GM12892 (cell line): ENCODE results near the gene FCSK. TPM values are rescaled to one million over a fixed set of nuclear protein-coding genes. Genes with fewer than 3 reads are reported as not detected.
"Not testable (repeated sequence)": the region's sequence is repeated elsewhere in the genome, so short reads cannot be mapped to it uniquely, and the experiment has no call there.

Experiments used
- DNase-seq: peaks from one replicate; pipeline ENCODE4 v3.0.0; 2011; ENCODE audit not compliant: insufficient read length
- FAIRE-seq: peaks from 2 replicates; lab custom pipeline; 2011; peaks lifted over from hg19 to GRCh38; lab: Jason Lieb, UNC
- POLR2A ChIP-seq: IDR thresholded peaks from 2 replicates; pipeline ENCODE4 v1.6.1; 2011; ENCODE audit warnings: low read depth, low read length, control low read depth
- POLR2AphosphoS5 ChIP-seq: IDR thresholded peaks from 2 replicates; pipeline ENCODE4 v1.6.1; 2011; ENCODE audit warnings: low read depth, low read length, control low read depth
- TAF1 ChIP-seq: IDR thresholded peaks from 2 replicates; pipeline ENCODE4 v1.6.1; 2011; ENCODE audit warnings: low read depth, mild to moderate bottlenecking, control low read depth, low read length, borderline replicate concordance
- polyA plus RNA-seq: library from polyadenylated mRNA; unstranded; fragments of >200 nt; gene quantifications from one replicate; pipeline ENCODE4 v1.2.1, GENCODE V29; 2012; ENCODE audit warnings: missing spikeins, inconsistent platforms; ENCODE audit not compliant: missing spikeins

Gene FCSK
- 10.1 TPM for polyA plus RNA-seq

DNA sequence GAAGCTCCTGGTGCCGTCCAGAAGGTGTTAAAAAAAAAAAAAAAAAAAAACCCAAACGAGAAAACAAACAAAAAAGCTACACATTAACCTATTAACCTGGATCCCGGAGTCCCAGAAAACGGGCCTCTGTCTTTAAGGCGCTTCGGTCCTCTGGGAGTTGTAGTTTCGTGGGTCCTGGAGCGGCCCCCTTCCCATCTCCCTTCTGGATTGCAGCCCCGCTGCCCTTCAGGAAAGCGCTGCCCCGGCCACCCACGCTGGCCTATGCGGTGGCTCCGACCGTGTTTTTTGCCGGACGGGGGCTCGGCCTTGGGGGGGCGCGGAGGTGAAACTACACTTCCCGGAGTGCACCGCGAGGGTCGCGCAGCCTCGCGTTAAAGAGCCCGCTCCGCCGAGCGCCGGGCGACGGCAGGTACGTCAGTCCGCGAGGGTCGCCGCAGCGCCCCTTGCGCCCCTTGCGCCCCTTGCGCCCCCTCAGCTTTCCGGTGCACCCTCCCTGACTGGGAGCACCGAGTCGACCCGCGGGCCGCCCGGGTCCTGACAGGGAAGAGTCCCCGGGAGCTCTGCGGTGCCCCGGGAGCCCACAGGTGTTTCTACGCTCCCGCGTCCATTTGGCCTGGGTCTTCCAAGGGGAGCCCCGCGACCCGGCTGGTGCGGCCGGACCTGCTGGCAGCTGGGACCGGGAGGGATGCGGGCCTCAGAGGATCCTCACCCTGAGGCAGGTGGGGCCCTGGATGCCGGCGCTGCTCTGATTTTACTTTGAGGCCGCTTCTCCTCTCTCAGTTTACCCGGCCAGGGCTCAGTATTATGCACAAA, at the start of gene FCSK:
Gene FCSK (plus strand): TSS at position 374 of the 813 bp plus-strand sequence. CDS start 8,596 bp downstream, outside the sequence.
- TF ChIP-seq TAF1, result no peak
- peak; percentile 29; the same call in 1 of the 2 replicates for TF ChIP-seq POLR2A
- TF ChIP-seq POLR2AphosphoS5, result no peak
- DNase-seq (peak; percentile 85), FAIRE-seq (peak; percentile 76)

DNA sequence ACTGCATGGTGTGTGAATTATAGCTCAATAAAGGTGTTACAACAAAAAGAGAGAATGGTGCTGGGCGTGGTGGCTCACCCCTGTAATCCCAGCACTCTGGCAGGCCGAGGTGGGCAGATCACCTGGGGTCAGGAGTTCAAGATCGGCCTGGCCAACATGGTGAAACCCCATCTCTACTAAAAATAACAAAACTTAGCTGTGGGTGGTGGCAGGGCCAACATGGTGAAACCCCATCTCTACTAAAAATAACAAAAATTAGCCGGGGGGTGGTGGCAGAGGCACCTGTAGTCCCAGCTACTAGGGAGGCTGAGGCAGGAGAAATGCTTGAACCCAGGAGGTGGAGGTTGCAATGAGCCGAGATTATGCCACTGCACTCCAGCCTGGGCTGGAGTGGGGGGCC, 48.3 kb upstream of the FCSK start:
- FAIRE-seq, DNase-seq: not testable (repeated sequence)

DNA sequence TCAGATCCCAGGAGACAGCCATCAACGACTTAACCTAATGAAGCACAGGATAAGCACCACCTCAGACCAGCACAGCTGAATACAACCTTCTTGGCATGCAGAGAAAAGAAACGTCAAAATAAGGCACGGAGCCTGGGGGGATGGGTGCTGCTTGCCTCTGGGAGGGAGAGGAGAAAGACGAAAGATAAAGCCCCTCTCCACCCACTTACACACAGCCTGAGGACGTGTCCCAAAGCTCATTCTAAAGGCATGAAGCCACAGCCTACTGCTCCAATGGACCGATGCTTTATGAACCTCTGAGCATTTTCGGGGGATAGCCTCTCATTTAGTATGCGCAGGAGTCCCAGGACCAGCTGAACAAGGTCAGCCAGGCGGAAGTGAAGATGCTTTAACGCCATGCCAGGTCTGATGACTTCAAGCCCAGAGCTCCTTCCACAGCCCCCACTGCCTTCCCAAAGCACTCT, 46.6 kb upstream of the FCSK start:
- no peak for DNase-seq

DNA sequence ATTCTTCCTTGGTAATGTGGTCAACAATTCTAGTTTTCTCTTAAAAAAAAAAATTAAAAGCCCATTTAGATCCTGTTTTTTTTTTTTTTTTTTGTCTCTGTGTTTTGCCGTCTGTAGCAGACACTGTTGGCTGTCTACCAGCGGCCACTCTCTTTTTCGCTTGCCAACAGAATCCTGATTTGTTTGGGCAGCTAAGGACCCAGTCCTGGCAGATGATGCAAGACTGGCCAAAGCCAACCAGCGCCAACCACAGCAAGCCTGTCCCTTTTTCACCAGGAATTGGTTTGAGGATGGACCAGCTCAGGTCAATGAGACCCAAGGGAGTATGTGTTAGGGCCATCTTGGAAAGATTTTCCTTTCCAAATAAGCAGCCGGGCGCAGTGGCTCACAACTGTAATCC, 43.7 kb upstream of the FCSK start:
- TF ChIP-seq POLR2A, result no peak
- TF ChIP-seq POLR2AphosphoS5, result no peak
- TF ChIP-seq TAF1, result no peak

More for the DNA sequence above, 46.6 kb upstream of the FCSK start:
- FAIRE-seq, result no peak
- TF ChIP-seq POLR2AphosphoS5 (no peak), TAF1 (no peak)

DNA sequence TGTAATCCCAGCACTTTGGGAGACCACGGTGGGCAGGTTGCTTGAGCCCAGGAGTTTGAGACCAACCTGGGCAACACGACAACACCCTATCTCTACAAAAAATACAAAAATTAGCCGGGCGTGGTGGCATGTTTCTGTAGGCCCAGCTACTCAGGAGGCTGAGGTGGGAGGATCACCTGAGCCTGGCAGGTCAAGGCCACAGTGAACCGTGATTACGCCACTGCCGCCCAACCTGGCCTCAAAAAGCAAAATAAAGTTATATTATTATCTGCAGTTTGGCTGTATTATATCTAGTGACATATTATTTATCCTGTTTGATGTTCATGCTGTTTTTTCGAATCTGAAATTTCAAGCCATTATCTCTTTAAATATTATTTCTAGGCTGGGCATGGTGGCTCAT, 42.0 kb upstream of the FCSK start:
- no peak for TF ChIP-seq POLR2A
- no peak for TF ChIP-seq POLR2AphosphoS5
- no peak for TF ChIP-seq TAF1
- DNase-seq (no peak), FAIRE-seq (no peak)

More for the DNA sequence above, 43.7 kb upstream of the FCSK start:
- FAIRE-seq (no peak), DNase-seq (no peak)

DNA sequence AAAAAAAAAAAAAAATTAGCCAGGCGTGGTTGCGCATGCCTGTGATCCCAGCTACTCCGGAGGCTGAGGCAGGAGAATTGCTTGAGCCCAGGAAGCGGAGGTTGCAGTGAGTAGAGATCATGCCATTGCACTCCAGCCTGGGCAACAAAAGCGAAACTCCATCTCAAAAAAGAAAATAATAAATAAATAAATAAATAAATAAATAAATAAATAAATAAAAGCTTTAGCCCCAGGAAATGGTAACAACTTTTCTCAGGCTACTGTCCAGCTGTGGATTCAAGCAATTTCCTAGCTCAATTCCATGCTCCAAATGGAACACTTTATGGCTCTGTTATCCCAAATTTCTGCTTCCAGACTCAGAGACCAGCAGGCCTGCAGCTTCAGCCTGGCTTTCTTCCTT, 40.8 kb upstream of the FCSK start:
- DNase-seq, FAIRE-seq: not testable (repeated sequence)

DNA sequence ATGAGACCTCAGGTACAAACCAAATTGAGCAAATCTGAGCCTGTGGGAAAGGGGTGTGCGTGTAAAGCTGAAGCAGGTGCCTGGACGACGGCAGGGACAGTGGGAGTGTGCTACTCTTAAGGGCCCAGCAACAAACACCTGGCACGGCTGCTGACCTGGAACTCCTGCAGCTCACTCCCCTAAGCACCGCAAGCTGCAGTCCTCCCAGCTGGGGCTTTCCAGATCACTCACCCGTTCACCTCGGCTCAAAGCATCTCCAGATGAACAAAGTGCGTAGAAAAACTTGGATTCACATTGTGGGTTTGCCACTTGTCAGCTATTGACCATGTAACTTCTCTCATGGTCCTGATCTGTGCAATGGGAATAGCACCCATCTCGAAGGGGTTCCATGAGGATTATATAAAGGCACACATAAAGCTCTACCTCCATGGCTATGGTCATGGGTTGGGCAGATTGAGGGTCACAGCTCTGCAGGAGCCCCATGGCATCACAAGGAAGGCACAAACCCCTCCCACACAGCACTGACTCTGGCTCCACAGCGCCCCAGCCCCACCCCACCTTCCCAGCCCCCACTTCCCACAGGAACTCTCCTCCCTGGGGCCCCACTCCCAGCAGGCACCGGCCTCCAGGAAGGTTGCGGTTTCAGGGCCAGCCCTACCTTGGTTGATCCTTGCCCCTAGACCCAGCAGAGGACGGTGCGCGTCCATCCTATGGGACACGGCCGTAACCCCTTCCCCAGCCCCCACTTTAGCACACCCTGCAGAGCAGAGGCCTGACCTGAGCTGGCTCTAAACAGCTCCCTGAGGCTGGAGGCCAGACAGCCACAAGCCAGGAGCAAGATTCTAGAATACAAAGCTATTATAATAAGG, 37.4 kb upstream of the FCSK start:
- TF ChIP-seq POLR2AphosphoS5 (0 out of 2 replicates have a peak, but pooled peaks have one; percentile 32), POLR2A (no peak)
- FAIRE-seq, result peak; percentile 85

DNA sequence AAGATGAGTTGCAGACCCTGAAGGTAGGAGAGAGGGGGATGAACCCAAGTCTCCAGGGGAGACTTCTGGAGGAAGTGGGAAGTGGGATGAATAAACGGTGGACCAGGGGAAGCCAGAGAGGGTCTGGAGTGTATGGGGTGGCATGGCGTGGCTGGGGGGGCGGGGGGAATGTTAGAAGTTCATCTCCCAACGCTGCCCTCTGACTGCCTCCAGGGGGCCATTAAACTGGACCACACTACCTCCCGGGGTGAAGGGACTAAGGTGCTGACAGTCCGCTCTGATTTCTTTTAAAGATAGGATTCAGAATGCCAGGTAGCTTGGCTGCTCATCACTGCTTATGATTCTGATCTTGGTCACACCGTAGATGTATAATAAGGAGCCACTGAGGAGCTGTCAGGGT, 36.7 kb upstream of the FCSK start:
- TF ChIP-seq POLR2A, result no peak
- TF ChIP-seq TAF1, result no peak
- TF ChIP-seq POLR2AphosphoS5, result no peak
- FAIRE-seq, result no peak
- DNase-seq, result no peak

More for the DNA sequence above, 37.4 kb upstream of the FCSK start:
- peak; percentile 72 for DNase-seq

DNA sequence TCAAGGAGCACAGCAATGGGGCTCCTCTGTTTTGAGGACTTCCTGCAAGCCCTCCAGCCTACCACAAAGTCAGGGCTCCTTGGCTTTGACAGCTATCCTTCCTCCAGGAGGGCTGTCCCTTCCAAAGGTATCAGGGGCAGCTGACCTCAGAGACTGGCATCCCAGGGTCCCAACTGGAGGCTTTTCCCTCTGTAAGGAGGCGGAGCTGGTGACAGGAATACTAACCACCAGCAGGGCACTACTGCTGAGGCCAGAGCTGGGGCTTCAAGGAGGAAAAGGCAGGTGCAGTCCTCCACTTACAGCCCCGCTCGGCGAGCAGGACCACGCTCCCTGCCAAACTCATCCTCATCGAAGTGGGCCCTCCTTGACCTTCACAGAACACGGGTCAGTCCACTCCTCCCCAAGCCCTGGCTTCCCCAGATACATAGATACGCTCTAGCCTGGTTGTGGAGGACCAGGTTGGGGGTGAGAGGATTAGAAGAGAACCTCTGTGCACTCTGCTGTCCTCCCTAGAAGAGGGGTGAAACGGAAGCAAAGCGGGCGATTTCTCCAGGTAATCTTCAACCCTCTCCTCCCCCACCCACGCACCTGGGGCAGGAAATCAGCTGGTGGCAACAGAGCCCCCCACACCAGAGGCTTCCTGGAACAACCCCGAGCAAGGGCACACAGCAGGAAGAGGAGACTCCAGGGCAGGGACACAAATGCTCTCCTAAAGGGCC, 36.0 kb upstream of the FCSK start:
- DNase-seq, result no peak
- TF ChIP-seq TAF1 (no peak), POLR2AphosphoS5 (no peak), POLR2A (no peak)
- no peak for FAIRE-seq

DNA sequence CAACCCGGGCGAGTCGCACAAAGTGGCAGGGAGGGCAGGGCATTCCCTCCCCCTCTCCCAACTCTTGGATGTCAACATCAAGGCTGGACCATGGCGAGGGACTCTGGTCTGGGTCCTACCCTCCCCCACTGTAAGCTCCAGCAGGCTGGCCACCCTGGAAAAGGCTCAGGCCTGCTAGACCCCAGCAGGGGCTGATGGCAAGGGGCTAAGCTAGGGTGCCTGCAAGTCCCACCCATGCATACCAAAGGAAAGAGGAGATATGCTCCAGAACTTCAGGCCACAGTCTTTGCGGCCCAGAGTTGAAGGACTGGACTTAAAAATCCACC, 35.4 kb upstream of the FCSK start:
- TF ChIP-seq TAF1 (no peak), POLR2AphosphoS5 (no peak), POLR2A (no peak)
- FAIRE-seq (no peak), DNase-seq (no peak)

DNA sequence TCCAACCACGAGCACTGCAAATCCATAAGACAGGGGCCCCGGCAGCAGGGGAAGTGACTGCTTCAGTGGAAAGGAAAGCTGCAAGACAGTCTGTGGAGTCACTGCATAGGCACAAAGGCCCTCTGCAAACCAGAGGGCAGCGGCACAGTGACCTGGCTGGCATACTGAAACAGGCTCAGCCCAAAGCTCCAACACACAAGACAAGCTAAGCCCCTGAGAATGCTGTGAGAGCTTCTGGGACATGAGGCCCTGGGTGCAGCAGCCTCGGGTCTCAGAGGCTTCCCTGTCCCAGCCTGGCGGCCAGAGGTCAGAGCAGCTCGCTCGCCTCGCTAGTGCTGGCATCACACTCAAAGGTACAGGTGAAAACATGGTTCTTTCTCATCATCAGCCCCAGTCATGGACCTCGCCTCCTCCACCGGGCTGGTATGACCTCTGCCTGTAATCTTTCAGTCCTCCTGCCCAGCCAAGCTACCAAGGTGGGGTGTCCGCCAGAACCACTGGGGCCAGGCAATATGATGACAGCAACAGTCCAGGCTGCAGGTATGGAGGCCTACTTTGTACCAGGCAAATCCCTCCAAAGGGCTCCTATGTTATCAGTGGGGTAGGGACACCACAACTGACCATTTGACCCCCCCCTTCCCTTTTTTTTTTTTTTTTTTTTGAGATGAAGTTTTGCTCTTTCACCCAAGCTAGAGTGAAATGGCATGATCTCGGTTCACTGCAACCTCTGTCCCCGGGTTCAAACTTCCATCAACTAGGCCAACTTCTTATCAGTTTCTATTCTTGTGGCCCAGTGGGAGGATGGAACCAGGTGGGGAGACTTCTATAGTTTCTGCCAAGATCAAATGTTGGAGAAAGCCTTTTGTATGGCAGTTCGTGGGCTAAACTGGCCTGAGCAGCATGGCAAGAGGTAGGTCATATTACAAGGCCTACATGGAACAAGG, 34.7 kb upstream of the FCSK start:
- no peak for FAIRE-seq
- TF ChIP-seq POLR2AphosphoS5 (no peak), POLR2A (no peak), TAF1 (no peak)
- no peak for DNase-seq
